ENCODE measurements around the gene SPATA45.

The SPATA45 gene

GRCh38 chr1:212884592-212884991, 37.1 kb upstream of the SPATA45 start:
- H3K4me3 ChIP-seq (ENCODE audit: low read depth, low read length) = no peak overlapping the region
- no peaks in the 10 kb centered on the region for H3K9me3 ChIP-seq (ENCODE audit: control insufficient read depth, insufficient read depth, low read depth, low read length)
- H3K4me1 ChIP-seq (ENCODE audit: control insufficient read depth, insufficient read depth, low read length) = no peaks in the 10 kb centered on the region
- ChIA-PET POLR2A (no interaction called here), CTCF (interaction anchor here (0.6 kb wide), 1 partner anchor 107 kb away, joined by 3 read pairs; no protein-coding TSS in a partner anchor)
- H3K36me3 ChIP-seq (ENCODE audit: control insufficient read depth in 2 of 2, insufficient read depth in 1 of 2, low read length in 2 of 2) = peaks cover 61 to 82% of the 10 kb centered on the region in 2 experiments
- H3K27ac ChIP-seq (ENCODE audit: extremely low read depth, low read depth, low read length) = no peak overlapping the region
- TF ChIP-seq ZNF404 (tag by site-specific recombination; IDR thresholded peaks at IDR 0.05) (no peak), TCF7L2 (IDR thresholded peaks at IDR 0.05; ENCODE audit: borderline replicate concordance, low read depth, low read length) (no peak), ZNF76 (tag by site-specific recombination; IDR thresholded peaks at IDR 0.05; ENCODE audit: borderline replicate concordance, low read depth) (no peak), ZNF837 (tag by site-specific recombination; IDR thresholded peaks at IDR 0.05) (no peak), ZNF132 (tag by site-specific recombination; IDR thresholded peaks at IDR 0.05; ENCODE audit: borderline replicate concordance) (no peak), ZSCAN4 (tag by site-specific recombination; IDR thresholded peaks at IDR 0.05) (no peak), ZNF350 (tag by site-specific recombination; IDR thresholded peaks at IDR 0.05) (no peak), ZBTB11 (tag by site-specific recombination; conservative IDR thresholded peaks at IDR 0.05; ENCODE audit: low read depth) (no peak), KLF7 (tag by site-specific recombination; IDR thresholded peaks at IDR 0.05; ENCODE audit: borderline replicate concordance) (no peak), ZSCAN5A (tag by site-specific recombination; IDR thresholded peaks at IDR 0.05) (no peak), ZNF571 (tag by site-specific recombination; IDR thresholded peaks at IDR 0.05) (no peak), ZNF23 (tag by site-specific recombination; IDR thresholded peaks at IDR 0.05; ENCODE audit: borderline replicate concordance) (no peak), KLF16 (tag by site-specific recombination; IDR thresholded peaks at IDR 0.05) (no peak), ZNF792 (tag by site-specific recombination; IDR thresholded peaks at IDR 0.05) (no peak), ZNF274 (IDR thresholded peaks at IDR 0.05; ENCODE audit: low read length) (no peak), ZNF274 (tag by site-specific recombination; IDR thresholded peaks at IDR 0.05; ENCODE audit: borderline replicate concordance) (no peak), ZNF610 (tag by site-specific recombination; IDR thresholded peaks at IDR 0.05; ENCODE audit: borderline replicate concordance) (no peak), SP7 (tag by site-specific recombination; IDR thresholded peaks at IDR 0.05) (no peak), ZNF140 (tag by site-specific recombination; IDR thresholded peaks at IDR 0.05) (no peak)
- TF ChIP-seq, protein P1, sequence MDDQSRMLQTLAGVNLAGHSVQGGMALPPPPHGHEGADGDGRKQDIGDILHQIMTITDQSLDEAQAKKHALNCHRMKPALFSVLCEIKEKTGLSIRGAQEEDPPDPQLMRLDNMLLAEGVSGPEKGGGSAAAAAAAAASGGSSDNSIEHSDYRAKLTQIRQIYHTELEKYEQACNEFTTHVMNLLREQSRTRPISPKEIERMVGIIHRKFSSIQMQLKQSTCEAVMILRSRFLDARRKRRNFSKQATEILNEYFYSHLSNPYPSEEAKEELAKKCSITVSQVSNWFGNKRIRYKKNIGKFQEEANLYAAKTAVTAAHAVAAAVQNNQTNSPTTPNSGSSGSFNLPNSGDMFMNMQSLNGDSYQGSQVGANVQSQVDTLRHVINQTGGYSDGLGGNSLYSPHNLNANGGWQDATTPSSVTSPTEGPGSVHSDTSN (CRISPR knock-in tag; IDR thresholded peaks at IDR 0.05) = no peak
- TF ChIP-seq, protein P2, sequence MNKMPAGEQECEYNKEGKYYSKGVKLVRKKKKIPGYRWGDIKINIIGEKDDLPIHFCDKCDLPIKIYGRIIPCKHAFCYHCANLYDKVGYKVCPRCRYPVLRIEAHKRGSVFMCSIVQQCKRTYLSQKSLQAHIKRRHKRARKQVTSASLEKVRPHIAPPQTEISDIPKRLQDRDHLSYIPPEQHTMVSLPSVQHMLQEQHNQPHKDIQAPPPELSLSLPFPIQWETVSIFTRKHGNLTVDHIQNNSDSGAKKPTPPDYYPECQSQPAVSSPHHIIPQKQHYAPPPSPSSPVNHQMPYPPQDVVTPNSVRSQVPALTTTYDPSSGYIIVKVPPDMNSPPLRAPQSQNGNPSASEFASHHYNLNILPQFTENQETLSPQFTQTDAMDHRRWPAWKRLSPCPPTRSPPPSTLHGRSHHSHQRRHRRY (tag by site-specific recombination; IDR thresholded peaks at IDR 0.05) = no peak
